Stimulated activated CD8-positive, alpha-beta memory T cell treated with anti-CD3 and anti-CD28 coated beads, Interleukin-4, amount 100 ng/mL, for 4 hours (primary cell): ENCODE data around the gene COPE.

Source experiments
- DNase-seq, 2 donors: peaks; one replicate each; pipeline ENCODE4 v3.0.0-alpha.2; 2020; ENCODE audit warnings: low read depth in 2 of 2, low spot score in 1 of 2

COPE gene

GRCh38 chr19:18868380-18869022 lies 50.7 kb downstream of the COPE start:
- no peak for DNase-seq

- DNase-seq = no peak
Measured at GRCh38 chr19:18867751-18868150, 51.4 kb downstream of the COPE start.

DNA sequence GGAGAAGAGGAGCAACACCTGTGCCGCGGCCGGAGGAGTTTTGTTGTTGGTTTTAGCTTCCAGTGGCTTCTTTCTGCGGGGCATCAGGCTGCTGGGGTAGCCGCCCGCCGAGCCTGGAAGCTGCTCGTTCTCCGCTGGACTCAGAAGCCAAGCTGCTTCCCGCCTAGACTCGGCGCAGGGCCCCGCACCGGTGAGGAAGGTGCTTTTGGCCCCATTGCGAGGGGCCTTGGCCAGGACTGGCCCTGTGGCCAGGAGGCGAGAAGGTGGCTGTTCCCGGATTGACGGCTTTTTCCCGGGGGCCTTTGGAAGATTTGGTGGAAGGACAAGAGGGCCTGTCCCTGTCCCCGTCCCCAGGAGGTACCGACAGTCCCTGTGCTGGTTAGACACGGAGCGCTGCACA lies 52.0 kb downstream of the COPE start:
- no peak for DNase-seq

GRCh38 chr19:18866800-18867123 lies 52.4 kb downstream of the COPE start:
- DNase-seq = no peak

DNA sequence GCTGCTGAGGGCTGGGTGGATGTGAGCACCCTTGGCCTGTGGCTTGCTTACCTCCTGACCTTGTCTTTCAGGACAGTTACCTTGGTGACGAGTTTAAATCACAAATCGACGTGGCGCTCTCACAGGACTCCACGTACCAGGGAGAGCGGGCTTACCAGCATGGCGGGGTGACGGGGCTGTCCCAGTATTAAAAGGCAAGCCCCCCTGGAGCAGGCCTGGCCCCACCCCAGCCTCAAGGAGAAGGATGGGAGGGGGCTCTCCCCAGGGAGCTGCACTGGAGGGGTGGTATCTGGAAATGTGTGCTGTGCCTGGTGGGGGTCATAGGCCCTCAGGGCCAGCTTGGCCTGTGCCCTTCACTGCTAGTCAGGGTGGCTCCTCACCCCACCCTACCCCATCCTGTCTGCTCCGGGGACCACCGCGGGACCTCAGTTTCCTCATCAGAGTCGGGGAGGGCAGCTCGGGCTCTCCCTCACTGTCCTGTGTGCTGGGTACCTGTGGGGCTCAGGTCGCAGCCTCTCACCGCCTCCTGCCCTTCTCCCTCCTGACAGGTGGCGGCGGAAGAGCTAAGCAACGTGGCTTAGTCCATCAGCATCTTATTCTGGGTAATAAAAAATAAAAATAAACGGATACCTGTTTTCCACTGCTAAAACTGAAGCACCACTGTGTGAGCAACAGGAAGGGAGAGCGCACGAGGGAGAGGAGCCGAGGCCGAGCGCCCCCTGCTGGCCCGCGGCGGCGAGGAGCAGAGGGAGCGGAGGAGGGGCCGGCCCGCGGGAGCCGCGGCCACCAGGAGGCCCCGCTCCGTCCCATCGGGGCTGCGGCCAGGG lies 53.0 kb downstream of the COPE start:
- peak in 1 of 2 donors; percentile 25 for DNase-seq

GRCh38 chr19:18865106-18865972 lies 53.8 kb downstream of the COPE start:
- no peak for DNase-seq

- no peak for DNase-seq
Measured at GRCh38 chr19:18863843-18864362, 55.3 kb downstream of the COPE start.

GRCh38 chr19:18862976-18863842 lies 56.0 kb downstream of the COPE start:
- no peak for DNase-seq

- no peak for DNase-seq
Measured at GRCh38 chr19:18861917-18862316, 57.3 kb downstream of the COPE start.

GRCh38 chr19:18861235-18861634 lies 58.0 kb downstream of the COPE start:
- DNase-seq = no peak

DNA sequence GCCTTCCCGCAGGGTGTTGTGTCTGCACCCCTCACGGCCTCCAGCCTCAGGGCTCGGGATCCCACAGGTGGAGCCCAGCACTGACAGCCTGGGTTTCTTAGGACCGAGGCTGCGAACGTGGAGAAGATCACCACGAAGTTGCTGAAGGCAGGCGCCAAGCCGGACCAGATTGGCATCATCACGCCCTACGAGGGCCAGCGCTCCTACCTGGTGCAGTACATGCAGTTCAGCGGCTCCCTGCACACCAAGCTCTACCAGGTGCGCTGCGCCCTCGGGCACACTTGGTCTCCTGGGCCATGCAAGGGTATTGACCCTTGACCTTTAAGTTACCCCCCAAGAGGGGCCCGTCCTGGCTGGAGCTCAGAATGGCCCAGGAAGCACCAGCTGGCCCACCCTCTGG lies 58.5 kb downstream of the COPE start:
- no peak for DNase-seq

DNA sequence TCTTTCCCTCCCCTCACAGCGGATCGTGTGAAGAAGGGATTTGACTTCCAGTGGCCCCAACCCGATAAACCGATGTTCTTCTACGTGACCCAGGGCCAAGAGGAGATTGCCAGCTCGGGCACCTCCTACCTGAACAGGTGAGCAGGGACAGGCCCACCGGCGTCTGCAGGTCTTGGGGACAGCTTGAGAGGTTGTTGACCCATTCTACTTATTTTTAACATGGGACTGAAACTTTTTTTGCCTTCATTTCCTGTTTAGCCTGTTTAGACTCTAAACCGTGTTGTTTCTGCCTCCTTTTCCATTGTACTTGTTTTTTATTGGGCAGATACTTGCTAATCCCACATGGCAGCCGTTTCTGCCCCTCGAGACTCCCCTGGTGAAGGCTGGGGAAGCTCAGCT lies 58.9 kb downstream of the COPE start:
- no peak for DNase-seq

DNA sequence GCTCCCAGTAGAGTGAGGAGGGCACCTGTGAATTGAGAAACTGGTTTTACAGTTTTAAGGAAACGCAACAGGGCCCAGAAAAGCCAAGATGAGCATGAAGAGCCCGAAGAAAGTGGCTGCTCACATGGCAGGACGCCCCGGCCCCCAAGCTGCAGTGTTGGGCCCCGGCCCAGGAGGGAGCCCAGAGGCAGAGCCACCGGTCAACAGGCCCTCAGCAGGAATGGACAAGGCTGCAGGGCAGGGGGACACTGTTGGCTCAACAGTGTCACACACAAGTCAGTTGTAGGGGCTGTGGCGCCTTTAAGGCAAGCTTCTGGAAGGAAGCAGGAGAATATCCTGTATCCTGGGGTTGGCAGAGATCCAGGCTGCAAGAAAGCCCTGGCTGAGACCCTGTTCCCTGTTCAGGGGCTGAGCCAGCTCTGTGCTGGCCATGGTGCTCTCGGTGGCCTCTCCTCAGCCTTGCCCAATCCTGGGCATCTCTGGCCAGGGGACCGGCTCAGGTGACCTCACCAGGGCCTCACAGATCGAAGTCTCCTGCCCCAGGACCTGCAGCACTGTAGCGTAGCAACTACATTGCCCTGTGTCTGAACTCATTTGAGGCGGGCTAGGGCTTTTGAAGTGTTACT lies 59.4 kb downstream of the COPE start:
- DNase-seq = no peak

- no peak for DNase-seq
Measured at GRCh38 chr19:18858906-18859646, 60.1 kb downstream of the COPE start.

DNA sequence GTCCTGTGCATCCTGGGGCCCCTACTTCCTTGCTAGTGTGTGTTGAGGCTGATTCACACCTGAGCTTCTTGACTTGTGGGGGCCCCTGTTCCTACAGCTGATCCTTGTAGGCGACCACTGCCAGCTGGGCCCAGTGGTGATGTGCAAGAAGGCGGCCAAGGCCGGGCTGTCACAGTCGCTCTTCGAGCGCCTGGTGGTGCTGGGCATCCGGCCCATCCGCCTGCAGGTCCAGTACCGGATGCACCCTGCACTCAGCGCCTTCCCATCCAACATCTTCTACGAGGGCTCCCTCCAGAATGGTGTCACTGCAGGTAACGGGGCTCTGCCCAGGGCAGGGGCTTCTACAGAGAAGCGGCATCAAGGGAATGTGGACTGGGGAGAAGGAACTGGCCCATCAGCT lies 62.0 kb downstream of the COPE start:
- DNase-seq = no peak

GRCh38 chr19:18856385-18857126 lies 62.6 kb downstream of the COPE start:
- DNase-seq = no peak

DNA sequence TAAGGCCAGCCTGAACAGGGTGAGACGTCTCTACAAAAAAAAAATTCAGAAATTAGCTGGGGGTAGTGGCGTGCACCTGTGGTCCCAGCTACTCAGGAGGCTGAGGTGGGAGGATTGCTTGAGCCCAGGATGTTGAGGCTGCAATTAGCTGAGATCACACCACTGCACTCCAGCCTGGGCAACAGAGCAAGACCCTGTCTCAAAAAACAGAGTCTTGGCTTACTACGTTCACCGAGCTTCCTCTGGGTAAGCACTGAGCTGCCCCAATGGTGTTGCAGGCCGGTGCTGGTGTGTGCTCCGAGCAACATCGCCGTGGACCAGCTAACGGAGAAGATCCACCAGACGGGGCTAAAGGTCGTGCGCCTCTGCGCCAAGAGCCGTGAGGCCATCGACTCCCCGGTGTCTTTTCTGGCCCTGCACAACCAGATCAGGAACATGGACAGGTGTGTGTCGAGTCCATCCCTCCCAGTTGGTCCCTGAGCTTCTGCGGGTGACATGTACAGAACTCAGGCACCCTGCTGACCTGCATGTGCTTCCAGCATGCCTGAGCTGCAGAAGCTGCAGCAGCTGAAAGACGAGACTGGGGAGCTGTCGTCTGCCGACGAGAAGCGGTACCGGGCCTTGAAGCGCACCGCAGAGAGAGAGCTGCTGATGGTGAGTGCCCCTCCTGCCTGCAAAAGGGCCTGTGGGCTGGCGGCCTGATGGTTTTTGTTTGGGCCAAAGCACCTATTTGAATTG lies 63.4 kb downstream of the COPE start:
- DNase-seq = no peak

GRCh38 chr19:18854982-18855381 lies 64.2 kb downstream of the COPE start:
- no peak for DNase-seq
